PC-3 (cell line): ENCODE measurements around the gene PADI1.

Source experiments
- EZH2 ChIP-seq: fragments of 300-600 bp; sonication (generic); IDR thresholded peaks from one replicate; pipeline ENCODE4 v1.6.1; 2017; ENCODE audit warnings: antibody characterized with exemption, mild to moderate bottlenecking, low read length; ENCODE audit not compliant: unreplicated experiment
- EZH2phosphoT487 ChIP-seq: fragments of 300-600 bp; sonication (generic); IDR thresholded peaks from 2 replicates; pipeline ENCODE4 v1.6.1; 2018; ENCODE audit warnings: mild to moderate bottlenecking, antibody characterized with exemption, low read length, borderline replicate concordance
- TF ChIP-seq, protein P1 (sequence below): fragments of 300-600 bp; sonication (generic); conservative IDR thresholded peaks from 2 replicates; pipeline ENCODE4 v1.5.1; 2017; ENCODE audit warnings: antibody characterized with exemption, low read depth, mild to moderate bottlenecking, low read length

DNA sequence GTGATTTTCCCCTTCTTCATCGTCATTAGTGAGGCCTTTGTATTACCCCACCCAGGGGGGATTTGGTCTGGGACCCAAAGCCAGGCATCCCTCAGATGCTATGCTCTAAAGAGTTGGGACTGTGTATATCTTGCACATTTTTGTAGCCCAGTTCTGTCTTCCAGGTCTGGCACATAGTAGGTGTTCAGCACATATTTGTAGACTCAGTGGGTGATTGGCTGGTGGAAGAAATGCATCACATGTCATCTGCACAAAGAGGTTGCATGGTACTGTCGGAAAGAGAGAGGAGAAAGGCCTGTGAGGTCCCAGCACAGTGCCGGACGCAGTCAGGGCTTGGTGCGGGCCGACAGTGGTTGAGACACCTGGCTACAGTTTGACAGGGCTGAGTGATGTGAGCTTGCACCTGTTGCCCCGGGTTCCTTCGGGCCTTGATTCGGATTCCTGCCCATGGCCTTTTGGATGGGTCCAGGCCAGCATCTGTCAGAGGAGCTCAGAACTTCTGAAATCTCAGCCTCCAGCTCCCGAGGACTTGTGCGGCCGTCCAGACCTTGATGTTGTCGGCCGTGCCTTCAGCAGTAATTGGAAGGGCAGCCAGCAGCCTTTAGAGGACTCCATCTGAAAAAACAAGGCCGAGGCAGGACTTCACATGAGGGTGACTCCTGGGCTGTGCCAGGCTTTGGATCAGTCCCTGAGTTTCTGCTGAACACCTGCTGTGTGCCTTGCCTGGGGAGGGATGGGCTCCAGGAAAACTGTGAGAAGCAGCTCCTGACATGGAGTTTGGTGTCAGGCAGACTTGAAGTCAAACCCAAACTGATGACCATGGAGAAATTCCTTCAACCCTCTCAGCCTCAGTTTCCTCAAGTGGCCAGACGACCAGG, 40.9 kb upstream of the PADI1 start:
- TF ChIP-seq, protein P1, sequence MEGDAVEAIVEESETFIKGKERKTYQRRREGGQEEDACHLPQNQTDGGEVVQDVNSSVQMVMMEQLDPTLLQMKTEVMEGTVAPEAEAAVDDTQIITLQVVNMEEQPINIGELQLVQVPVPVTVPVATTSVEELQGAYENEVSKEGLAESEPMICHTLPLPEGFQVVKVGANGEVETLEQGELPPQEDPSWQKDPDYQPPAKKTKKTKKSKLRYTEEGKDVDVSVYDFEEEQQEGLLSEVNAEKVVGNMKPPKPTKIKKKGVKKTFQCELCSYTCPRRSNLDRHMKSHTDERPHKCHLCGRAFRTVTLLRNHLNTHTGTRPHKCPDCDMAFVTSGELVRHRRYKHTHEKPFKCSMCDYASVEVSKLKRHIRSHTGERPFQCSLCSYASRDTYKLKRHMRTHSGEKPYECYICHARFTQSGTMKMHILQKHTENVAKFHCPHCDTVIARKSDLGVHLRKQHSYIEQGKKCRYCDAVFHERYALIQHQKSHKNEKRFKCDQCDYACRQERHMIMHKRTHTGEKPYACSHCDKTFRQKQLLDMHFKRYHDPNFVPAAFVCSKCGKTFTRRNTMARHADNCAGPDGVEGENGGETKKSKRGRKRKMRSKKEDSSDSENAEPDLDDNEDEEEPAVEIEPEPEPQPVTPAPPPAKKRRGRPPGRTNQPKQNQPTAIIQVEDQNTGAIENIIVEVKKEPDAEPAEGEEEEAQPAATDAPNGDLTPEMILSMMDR = no peak
- TF ChIP-seq EZH2phosphoT487 (no peak), EZH2 (no peak)
